ENCODE data around the gene SDR42E2. TPM values are rescaled to one million over a fixed set of nuclear protein-coding genes. Genes with fewer than 3 reads are reported as not detected.
A peak's percentile ranks its signal among the peaks of the same experiment; 100 is the strongest.
"Not testable (repeated sequence)": the region's sequence is repeated elsewhere in the genome, so short reads cannot be mapped to it uniquely, and the experiment has no call there.

Gene SDR42E2
- polyA plus RNA-seq, 1 experiment: not detected

DNA sequence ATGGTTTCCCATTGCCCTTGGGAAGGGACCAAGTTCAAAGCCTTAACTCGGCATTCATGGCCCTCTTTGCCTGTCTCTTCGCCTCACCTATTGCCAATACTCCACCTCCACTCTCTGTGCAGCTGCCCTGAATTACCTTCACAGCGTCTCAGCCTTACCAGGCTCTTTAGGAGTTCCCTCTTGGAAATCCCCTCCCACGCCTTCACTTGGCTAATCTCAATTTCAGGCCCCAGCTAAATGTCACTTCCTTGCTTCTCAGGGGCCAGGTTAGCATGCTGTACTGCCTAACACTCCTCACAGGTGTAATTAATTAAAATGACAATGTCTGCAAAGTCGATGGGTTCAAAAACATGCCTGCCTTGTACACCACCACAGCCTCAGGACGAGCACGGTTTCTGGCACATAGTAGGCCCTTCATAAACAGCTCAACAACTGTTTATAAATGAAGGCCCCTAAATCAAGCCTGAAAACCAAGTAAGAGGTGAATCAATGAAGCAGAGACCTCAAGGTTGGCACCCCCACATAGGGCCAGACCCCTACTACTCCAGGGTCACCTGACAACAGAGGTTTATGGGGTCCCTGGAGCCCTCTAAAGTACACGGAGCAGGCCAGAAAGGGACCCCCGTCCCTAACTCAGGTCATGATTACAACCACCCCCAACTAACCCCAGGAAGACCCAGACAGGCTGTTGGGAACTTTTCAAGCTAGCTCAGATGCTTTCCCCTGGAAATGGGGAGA, 32.6 kb downstream of the SDR42E2 start:
- CTCF ChIA-PET: interaction anchor here (0.6 to 3.1 kb wide), 7 partner anchors 10 to 186 kb away, joined by 3 to 15 read pairs (median 3); partner anchors contain the start of gene POLR3E
- no peaks in the 10 kb centered on the region for H3K36me3 ChIP-seq (ENCODE audit: control insufficient read depth, insufficient read depth, low read length)
- H3K27me3 ChIP-seq (ENCODE audit: control insufficient read depth, insufficient read depth, low read length): no peaks in the 10 kb centered on the region
- DNase-seq (ENCODE audit: low read depth): no peak
- TF ChIP-seq CTCF (IDR thresholded peaks at IDR 0.05; ENCODE audit: insufficient read depth, low read depth, low read length): no peak
- no peak overlapping the region for H3K4me3 ChIP-seq (ENCODE audit: low read depth, low read length)
- POLR2A ChIA-PET: no interaction called here

DNA sequence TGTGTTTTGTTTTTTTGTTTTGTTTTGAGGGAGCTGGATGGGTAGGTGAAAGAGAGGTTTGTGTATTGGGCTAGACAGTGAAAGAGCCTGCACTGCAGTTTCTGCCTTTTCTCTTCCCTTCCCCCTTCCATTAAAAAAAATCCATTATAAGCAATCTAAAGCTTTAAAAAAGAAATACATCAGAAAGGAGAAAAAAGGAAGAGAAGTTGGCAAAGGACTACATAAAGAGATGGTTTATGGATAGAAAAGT, 33.1 kb downstream of the SDR42E2 start:
- H3K4me3 ChIP-seq (ENCODE audit: low read depth, low read length): no peak overlapping the region
- DNase-seq (ENCODE audit: low read depth): no peak
- H3K27me3 ChIP-seq (ENCODE audit: control insufficient read depth, insufficient read depth, low read length): no peaks in the 10 kb centered on the region
- no peaks in the 10 kb centered on the region for H3K36me3 ChIP-seq (ENCODE audit: control insufficient read depth, insufficient read depth, low read length)
- no peak for TF ChIP-seq CTCF (IDR thresholded peaks at IDR 0.05; ENCODE audit: insufficient read depth, low read depth, low read length)
- CTCF ChIA-PET: interaction anchor here (0.6 to 3.1 kb wide), 6 partner anchors 9 to 186 kb away, joined by 3 to 15 read pairs (median 3); partner anchors contain the start of gene POLR3E
- POLR2A ChIA-PET: no interaction called here

- peak; percentile 94 for TF ChIP-seq CTCF (IDR thresholded peaks at IDR 0.05; ENCODE audit: insufficient read depth, low read depth, low read length)
- no peaks in the 10 kb centered on the region for H3K36me3 ChIP-seq (ENCODE audit: control insufficient read depth, insufficient read depth, low read length)
- DNase-seq (ENCODE audit: low read depth): peak; percentile 62
- no peaks in the 10 kb centered on the region for H3K27me3 ChIP-seq (ENCODE audit: control insufficient read depth, insufficient read depth, low read length)
- ChIA-PET CTCF (interaction anchor here (0.6 to 3.1 kb wide), 10 partner anchors 9 to 106 kb away, joined by 3 to 15 read pairs (median 3); no protein-coding TSS in a partner anchor), POLR2A (no interaction called here)
- H3K4me3 ChIP-seq (ENCODE audit: low read depth, low read length): peak overlapping the region; percentile 49
These were observed 33.6 kb downstream of the SDR42E2 start for GRCh38 chr16:22195695-22196558.

GRCh38 chr16:22196559-22197168, 34.4 kb downstream of the SDR42E2 start:
- CTCF ChIA-PET: interaction anchor here (0.6 to 3.2 kb wide), 9 partner anchors 8 to 105 kb away, joined by 3 to 15 read pairs (median 4); no protein-coding TSS in a partner anchor
- POLR2A ChIA-PET; H3K27me3 ChIP-seq (ENCODE audit: control insufficient read depth, insufficient read depth, low read length); H3K36me3 ChIP-seq (ENCODE audit: control insufficient read depth, insufficient read depth, low read length); H3K4me3 ChIP-seq (ENCODE audit: low read depth, low read length); DNase-seq (ENCODE audit: low read depth): not testable (repeated sequence)

DNA sequence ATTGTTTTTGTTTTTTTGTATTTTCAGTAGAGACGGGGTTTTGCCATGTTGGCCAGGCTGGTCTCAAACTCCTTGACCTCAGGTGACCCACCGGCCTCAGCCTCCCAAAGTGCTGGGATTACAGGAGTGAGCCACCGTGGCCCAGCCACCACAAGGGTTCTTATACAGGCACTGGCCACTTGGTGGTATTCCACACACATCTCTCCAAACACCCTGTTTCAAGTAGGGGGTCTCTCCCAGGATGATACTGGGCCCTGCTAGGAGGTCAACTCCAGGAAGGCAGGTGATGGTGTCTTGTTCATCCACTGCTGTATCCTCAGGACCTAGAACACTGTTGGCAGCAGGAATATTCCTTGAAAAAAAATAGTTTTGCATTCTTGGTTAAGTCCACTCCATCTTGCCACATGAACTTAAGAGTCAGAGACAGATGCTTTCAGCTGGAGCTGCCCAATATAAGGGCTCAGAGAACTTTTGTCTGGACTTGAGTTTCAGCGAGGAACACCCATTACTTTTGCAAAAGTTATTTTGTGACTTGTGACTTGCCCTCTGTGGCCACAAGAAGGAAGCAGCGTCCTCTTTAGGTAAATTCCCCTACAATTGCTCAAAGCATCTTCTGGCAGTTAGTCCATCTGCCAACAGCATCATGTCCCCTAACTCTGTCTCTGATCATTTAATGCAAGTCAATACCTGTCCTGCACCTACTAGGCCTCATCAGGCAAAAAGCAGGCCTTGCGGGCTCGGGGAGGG, 36.4 kb downstream of the SDR42E2 start:
- Histone ChIP-seq H3K27me3 (ENCODE audit: control insufficient read depth, insufficient read depth, low read length) (no peaks in the 10 kb centered on the region), H3K36me3 (ENCODE audit: control insufficient read depth, insufficient read depth, low read length) (no peaks in the 10 kb centered on the region), H3K4me3 (ENCODE audit: low read depth, low read length) (no peak overlapping the region)
- POLR2A ChIA-PET: no interaction called here
- DNase-seq (ENCODE audit: low read depth): no peak
- TF ChIP-seq CTCF (IDR thresholded peaks at IDR 0.05; ENCODE audit: insufficient read depth, low read depth, low read length): no peak
- CTCF ChIA-PET: interaction anchor here (0.8 to 3.2 kb wide), 3 partner anchors 10 to 204 kb away, joined by 3 to 15 read pairs (median 7); no protein-coding TSS in a partner anchor
